ENCODE data around the gene ZMYM3. TPM values are rescaled to one million over a fixed set of nuclear protein-coding genes. Genes with fewer than 3 reads are reported as not detected.

ZMYM3 gene
- total RNA-seq, 1 experiment from 2014 or later: 47.6 TPM

GRCh38 chrX:71210816-71211215, 43.1 kb downstream of the ZMYM3 start:
- TF ChIP-seq EZH2 (IDR thresholded peaks at IDR 0.05; ENCODE audit: borderline replicate concordance, low read depth, low read length, poor library complexity, severe bottlenecking): no peak
- no peak for TF ChIP-seq CTCF (conservative IDR thresholded peaks at IDR 0.05; ENCODE audit: low read depth, low read length)
- Histone ChIP-seq H3K27me3 (replicated peaks; ENCODE audit: insufficient read depth, low read depth, low read length, poor library complexity) (no peaks in the 10 kb centered on the region), H3K27ac (ENCODE audit: low read depth, low read length, poor library complexity, severe bottlenecking) (no peak overlapping the region), H3K4me3 (ENCODE audit: low read depth, low read length, poor library complexity, severe bottlenecking) (no peak overlapping the region), H3K36me3 (ENCODE audit: insufficient read depth, low read length, poor library complexity, severe bottlenecking) (no peaks in the 10 kb centered on the region), H3K4me1 (ENCODE audit: insufficient read depth, low read length, poor library complexity, severe bottlenecking) (no peaks in the 10 kb centered on the region), H3K9me3 (ENCODE audit: low read depth, low read length, poor library complexity, severe bottlenecking) (no peaks in the 10 kb centered on the region)
- DNase-seq (ENCODE audit: low spot score): no peak
- intact Hi-C loops (cut with micrococcal nuclease; ENCODE audit: unreplicated experiment): no loop called here
- ChIA-PET POLR2A (ENCODE audit: low non-redundant PET) (no interaction called here), CTCF (no interaction called here)
- BruUV-seq (replicated peaks): no TSS peak

GRCh38 chrX:71199252-71200008, 54.5 kb downstream of the ZMYM3 start:
- no peak overlapping the region for H3K4me3 ChIP-seq (ENCODE audit: low read depth, low read length, poor library complexity, severe bottlenecking)
- POLR2A ChIA-PET (ENCODE audit: low non-redundant PET): no interaction called here
- no peaks in the 10 kb centered on the region for H3K9me3 ChIP-seq (ENCODE audit: low read depth, low read length, poor library complexity, severe bottlenecking)
- H3K4me1 ChIP-seq (ENCODE audit: insufficient read depth, low read length, poor library complexity, severe bottlenecking): no peaks in the 10 kb centered on the region
- H3K27me3 ChIP-seq (replicated peaks; ENCODE audit: insufficient read depth, low read depth, low read length, poor library complexity): no peaks in the 10 kb centered on the region
- no peak for TF ChIP-seq EZH2 (IDR thresholded peaks at IDR 0.05; ENCODE audit: borderline replicate concordance, low read depth, low read length, poor library complexity, severe bottlenecking)
- no peak for TF ChIP-seq CTCF (conservative IDR thresholded peaks at IDR 0.05; ENCODE audit: low read depth, low read length)
- DNase-seq (ENCODE audit: low spot score): no peak
- CTCF ChIA-PET: no interaction called here
- no TSS peak for BruUV-seq (replicated peaks)
- H3K27ac ChIP-seq (ENCODE audit: low read depth, low read length, poor library complexity, severe bottlenecking): no peak overlapping the region
- no peaks in the 10 kb centered on the region for H3K36me3 ChIP-seq (ENCODE audit: insufficient read depth, low read length, poor library complexity, severe bottlenecking)
- intact Hi-C loops (cut with micrococcal nuclease; ENCODE audit: unreplicated experiment): no loop called here

GRCh38 chrX:71198066-71198465, 55.9 kb downstream of the ZMYM3 start:
- no peaks in the 10 kb centered on the region for H3K36me3 ChIP-seq (ENCODE audit: insufficient read depth, low read length, poor library complexity, severe bottlenecking)
- no peaks in the 10 kb centered on the region for H3K9me3 ChIP-seq (ENCODE audit: low read depth, low read length, poor library complexity, severe bottlenecking)
- CTCF ChIA-PET: no interaction called here
- H3K27me3 ChIP-seq (replicated peaks; ENCODE audit: insufficient read depth, low read depth, low read length, poor library complexity): no peaks in the 10 kb centered on the region
- H3K27ac ChIP-seq (ENCODE audit: low read depth, low read length, poor library complexity, severe bottlenecking): no peak overlapping the region
- TF ChIP-seq EZH2 (IDR thresholded peaks at IDR 0.05; ENCODE audit: borderline replicate concordance, low read depth, low read length, poor library complexity, severe bottlenecking) (no peak), CTCF (conservative IDR thresholded peaks at IDR 0.05; ENCODE audit: low read depth, low read length) (no peak)
- intact Hi-C loops (cut with micrococcal nuclease; ENCODE audit: unreplicated experiment): no loop called here
- POLR2A ChIA-PET (ENCODE audit: low non-redundant PET): no interaction called here
- no peaks in the 10 kb centered on the region for H3K4me1 ChIP-seq (ENCODE audit: insufficient read depth, low read length, poor library complexity, severe bottlenecking)
- BruUV-seq (replicated peaks): no TSS peak
- no peak for DNase-seq (ENCODE audit: low spot score)
- no peak overlapping the region for H3K4me3 ChIP-seq (ENCODE audit: low read depth, low read length, poor library complexity, severe bottlenecking)
